Keratinocyte (primary cell): Measurements from ENCODE around the gene ADCK1. TPM values are rescaled to one million over a fixed set of nuclear protein-coding genes. Genes with fewer than 3 reads are reported as not detected.
A peak's percentile ranks its signal among the peaks of the same experiment; 100 is the strongest.

Experiments used
- DNase-seq: peaks from one replicate; pipeline ENCODE4 v3.0.0-alpha.2; 2011; ENCODE audit warnings: low read depth, missing footprints, low spot score
- FAIRE-seq: peaks from 2 replicates; lab custom pipeline; 2011; peaks lifted over from hg19 to GRCh38; lab: Jason Lieb, UNC
- H2AFZ ChIP-seq: 2 replicates; pipeline ENCODE4 v1.6.0; 2012; ENCODE audit warnings: low read length, control low read depth, inconsistent platforms; ENCODE audit not compliant: control insufficient read depth
- H3K27ac ChIP-seq: 2 replicates; pipeline ENCODE4 v1.5.1; 2011; ENCODE audit warnings: low read length; ENCODE audit not compliant: control insufficient read depth, insufficient read depth
- H3K27me3 ChIP-seq: 3 replicates; pipeline ENCODE4 v1.6.0; 2011; ENCODE audit warnings: low read length; ENCODE audit not compliant: control insufficient read depth, insufficient read depth; ENCODE audit errors: extremely low read depth
- H3K36me3 ChIP-seq, 2 experiments: 2 replicates in 1 of 2; 3 replicates in 1 of 2; pipeline ENCODE4 v1.5.1; 2011; ENCODE audit warnings: low read length in 2 of 2, mild to moderate bottlenecking in 1 of 2; ENCODE audit not compliant: control insufficient read depth in 2 of 2, insufficient read depth in 2 of 2; ENCODE audit errors: extremely low read depth in 1 of 2
- H3K4me1 ChIP-seq: 3 replicates; pipeline ENCODE4 v1.5.1; 2011; ENCODE audit warnings: low read length; ENCODE audit not compliant: control insufficient read depth, insufficient read depth; ENCODE audit errors: extremely low read depth
- H3K4me2 ChIP-seq: 3 replicates; pipeline ENCODE4 v1.6.0; 2011; ENCODE audit warnings: low read depth, low read length; ENCODE audit not compliant: control insufficient read depth, insufficient read depth; ENCODE audit errors: extremely low read depth
- H3K4me3 ChIP-seq, 3 experiments: fragments of 200-600 bp in 1 of 3; sonication (generic) in 1 of 3; 2 replicates in 2 of 3; 3 replicates in 1 of 3; pipeline ENCODE4 v1.5.1; 2011 to 2016; ENCODE audit warnings: low read length in 3 of 3, mild to moderate bottlenecking in 3 of 3, control low read depth in 2 of 3, inconsistent platforms in 1 of 3, low read depth in 1 of 3, mixed read lengths in 1 of 3, mixed run types in 1 of 3, moderate library complexity in 1 of 3; ENCODE audit not compliant: control insufficient read depth in 2 of 3, insufficient read depth in 2 of 3; ENCODE audit errors: extremely low read depth in 1 of 3
- H3K79me2 ChIP-seq: 2 replicates; pipeline ENCODE4 v1.6.0; 2012; ENCODE audit warnings: low read length; ENCODE audit not compliant: control insufficient read depth, insufficient read depth
- H3K9ac ChIP-seq: 3 replicates; pipeline ENCODE4 v1.6.0; 2011; ENCODE audit warnings: low read length; ENCODE audit not compliant: control insufficient read depth, insufficient read depth; ENCODE audit errors: extremely low read depth
- H3K9me1 ChIP-seq: 3 replicates; pipeline ENCODE4 v1.6.0; 2011; ENCODE audit warnings: low read length; ENCODE audit not compliant: control insufficient read depth, insufficient read depth; ENCODE audit errors: extremely low read depth
- H3K9me3 ChIP-seq: 2 replicates; pipeline ENCODE4 v1.5.1; 2012; ENCODE audit warnings: low read depth, low read length; ENCODE audit not compliant: control insufficient read depth
- H4K20me1 ChIP-seq: 3 replicates; pipeline ENCODE4 v1.6.0; 2011; ENCODE audit warnings: low read length; ENCODE audit not compliant: control insufficient read depth, insufficient read depth; ENCODE audit errors: extremely low read depth
- EZH2 ChIP-seq: IDR thresholded peaks from one replicate; pipeline ENCODE4 v1.6.1; 2012; ENCODE audit warnings: inconsistent platforms, mild to moderate bottlenecking, low read length, moderate library complexity
- dilution Hi-C: fragments of 300-500 bp; cut with MboI; formaldehyde crosslinking; loops from one replicate; pipeline ENCODE4 v1.7.0; 2020; ENCODE audit warnings: low sequenced_read_pairs; ENCODE audit not compliant: extremely low pct_ligation_motif_present
- polyA plus RNA-seq, 5 experiments: library from polyadenylated mRNA; depleted of rRNA in 3 of 5; stranded (reverse) in 3 of 5; stranded (forward) in 1 of 5; unstranded in 1 of 5; fragments of >200 nt; gene quantifications; 1 replicate in 1 of 5; 2 replicates in 3 of 5; 3 replicates in 1 of 5; pipeline versions ENCODE4 v1.2.1 to v1.2.3, GENCODE V29; 2011 to 2012; ENCODE audit warnings: missing spikeins in 2 of 5, low read depth in 1 of 5, low replicate concordance in 1 of 5
- TF ChIP-seq, protein P1 (sequence below), 3 experiments: IDR thresholded peaks in 1 of 3; conservative IDR thresholded peaks in 1 of 3; optimal IDR thresholded peaks in 1 of 3; 2 replicates in 2 of 3; 3 replicates in 1 of 3; pipeline versions ENCODE3 to v1.5.1; 2011; ENCODE audit warnings: low read length in 3 of 3, mild to moderate bottlenecking in 3 of 3, moderate library complexity in 2 of 3, control low read depth in 1 of 3, inconsistent platforms in 1 of 3; ENCODE audit not compliant: insufficient read depth in 2 of 3; ENCODE audit errors: extremely low read depth in 1 of 3

The ADCK1 gene
- polyA plus RNA-seq, 1 donor (not counting 4 experiments of a cell fraction or from before 2014, with no cell fraction given): 4.9 TPM

GRCh38 chr14:77761205-77761931 lies 38.5 kb upstream of the ADCK1 start:
- Histone ChIP-seq H3K9ac (peak overlapping the region; percentile 98), H3K27me3 (no peaks in the 10 kb centered on the region), H3K9me1 (no peaks in the 10 kb centered on the region), H3K4me3 (peak overlapping the region; percentile 80 to 99 (median 93)), H3K27ac (peak overlapping the region; percentile 94), H3K4me1 (peaks cover 14% of the 10 kb centered on the region), H2AFZ (peak overlapping the region; percentile 90), H3K36me3 (peaks cover 0 to 4% of the 10 kb centered on the region in 2 experiments), H4K20me1 (no peaks in the 10 kb centered on the region), H3K4me2 (peak overlapping the region; percentile 78), H3K79me2 (peaks cover 45% of the 10 kb centered on the region), H3K9me3 (no peaks in the 10 kb centered on the region)
- FAIRE-seq (no peak), DNase-seq (peak; percentile 45)
- no peak for TF ChIP-seq EZH2
- TF ChIP-seq, protein P1, sequence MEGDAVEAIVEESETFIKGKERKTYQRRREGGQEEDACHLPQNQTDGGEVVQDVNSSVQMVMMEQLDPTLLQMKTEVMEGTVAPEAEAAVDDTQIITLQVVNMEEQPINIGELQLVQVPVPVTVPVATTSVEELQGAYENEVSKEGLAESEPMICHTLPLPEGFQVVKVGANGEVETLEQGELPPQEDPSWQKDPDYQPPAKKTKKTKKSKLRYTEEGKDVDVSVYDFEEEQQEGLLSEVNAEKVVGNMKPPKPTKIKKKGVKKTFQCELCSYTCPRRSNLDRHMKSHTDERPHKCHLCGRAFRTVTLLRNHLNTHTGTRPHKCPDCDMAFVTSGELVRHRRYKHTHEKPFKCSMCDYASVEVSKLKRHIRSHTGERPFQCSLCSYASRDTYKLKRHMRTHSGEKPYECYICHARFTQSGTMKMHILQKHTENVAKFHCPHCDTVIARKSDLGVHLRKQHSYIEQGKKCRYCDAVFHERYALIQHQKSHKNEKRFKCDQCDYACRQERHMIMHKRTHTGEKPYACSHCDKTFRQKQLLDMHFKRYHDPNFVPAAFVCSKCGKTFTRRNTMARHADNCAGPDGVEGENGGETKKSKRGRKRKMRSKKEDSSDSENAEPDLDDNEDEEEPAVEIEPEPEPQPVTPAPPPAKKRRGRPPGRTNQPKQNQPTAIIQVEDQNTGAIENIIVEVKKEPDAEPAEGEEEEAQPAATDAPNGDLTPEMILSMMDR (optimal IDR thresholded peaks at IDR 0.05 in 1 of 3, IDR thresholded peaks at IDR 0.05 in 1 of 3, conservative IDR thresholded peaks at IDR 0.05 in 1 of 3; ENCODE audit: extremely low read depth in 1 of 3, insufficient read depth in 2 of 3, low read length in 3 of 3): peak in 2 of 3 experiments; percentile 22 to 34
- dilution Hi-C loops: no loop called here

DNA sequence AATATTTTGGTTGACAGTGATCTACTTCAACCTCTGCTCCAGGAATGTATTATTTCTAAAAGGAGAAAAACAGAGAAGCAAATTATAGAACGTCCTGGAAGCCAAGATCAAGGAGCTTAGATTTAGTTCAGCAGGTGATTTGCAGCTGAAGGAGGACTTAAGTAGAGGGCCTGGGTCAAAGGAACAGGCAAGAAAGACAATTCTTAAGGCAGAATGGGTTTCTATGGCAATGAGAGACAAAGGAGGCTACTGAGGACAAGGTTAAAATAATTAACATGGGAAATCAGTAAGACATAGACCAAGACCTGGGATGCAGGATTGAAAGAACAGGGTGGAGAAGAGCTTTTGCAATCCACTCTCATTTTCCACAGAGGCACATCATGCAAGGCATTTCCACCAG lies 36.6 kb upstream of the ADCK1 start:
- Histone ChIP-seq H3K4me1 (peaks cover 14% of the 10 kb centered on the region), H3K36me3 (peaks cover 0 to 4% of the 10 kb centered on the region in 2 experiments), H4K20me1 (no peaks in the 10 kb centered on the region), H3K27me3 (no peaks in the 10 kb centered on the region), H3K9ac (no peak overlapping the region), H3K4me2 (no peak overlapping the region), H3K27ac (no peak overlapping the region), H3K9me3 (no peaks in the 10 kb centered on the region), H3K9me1 (no peaks in the 10 kb centered on the region), H3K79me2 (peaks cover 26% of the 10 kb centered on the region), H3K4me3 (no peak overlapping the region), H2AFZ (no peak overlapping the region)
- DNase-seq (no peak), FAIRE-seq (no peak)
- TF ChIP-seq EZH2: no peak
- TF ChIP-seq, protein P1 (optimal IDR thresholded peaks at IDR 0.05 in 1 of 3, IDR thresholded peaks at IDR 0.05 in 1 of 3, conservative IDR thresholded peaks at IDR 0.05 in 1 of 3; ENCODE audit: extremely low read depth in 1 of 3, insufficient read depth in 2 of 3, low read length in 3 of 3): no peak
- dilution Hi-C loops: no loop called here
